ENCODE results near the gene ATP8A2. TPM values are rescaled to one million over a fixed set of nuclear protein-coding genes. Genes with fewer than 3 reads are reported as not detected.

Gene ATP8A2
- total RNA-seq, 4 donors from 2014 or later: 0.29 to 0.65 (median 0.46) TPM

GRCh38 chr13:25761041-25761440 is 389.3 kb downstream of the ATP8A2 start:
- intact Hi-C loops (cut with DNase I): no loop called here
- Histone ChIP-seq H3K4me1 (no peaks in the 10 kb centered on the region), H3K9me3 (no peaks in the 10 kb centered on the region), H3K4me3 (no peak overlapping the region), H3K27ac (replicated peaks in 1 of 4) (no peak overlapping the region), H3K27me3 (no peaks in the 10 kb centered on the region), H3K36me3 (no peaks in the 10 kb centered on the region)
- WGBS: 84% methylated on average over 3 of the region's 3 CpGs
- DNase-seq (ENCODE audit: extremely low spot score): no peak
- TF ChIP-seq POLR2A (IDR thresholded peaks at IDR 0.05; ENCODE audit: low read depth) (no peak), POLR2AphosphoS5 (IDR thresholded peaks at IDR 0.05) (no peak), EP300 (IDR thresholded peaks at IDR 0.05) (no peak)
- TF ChIP-seq, protein P1, sequence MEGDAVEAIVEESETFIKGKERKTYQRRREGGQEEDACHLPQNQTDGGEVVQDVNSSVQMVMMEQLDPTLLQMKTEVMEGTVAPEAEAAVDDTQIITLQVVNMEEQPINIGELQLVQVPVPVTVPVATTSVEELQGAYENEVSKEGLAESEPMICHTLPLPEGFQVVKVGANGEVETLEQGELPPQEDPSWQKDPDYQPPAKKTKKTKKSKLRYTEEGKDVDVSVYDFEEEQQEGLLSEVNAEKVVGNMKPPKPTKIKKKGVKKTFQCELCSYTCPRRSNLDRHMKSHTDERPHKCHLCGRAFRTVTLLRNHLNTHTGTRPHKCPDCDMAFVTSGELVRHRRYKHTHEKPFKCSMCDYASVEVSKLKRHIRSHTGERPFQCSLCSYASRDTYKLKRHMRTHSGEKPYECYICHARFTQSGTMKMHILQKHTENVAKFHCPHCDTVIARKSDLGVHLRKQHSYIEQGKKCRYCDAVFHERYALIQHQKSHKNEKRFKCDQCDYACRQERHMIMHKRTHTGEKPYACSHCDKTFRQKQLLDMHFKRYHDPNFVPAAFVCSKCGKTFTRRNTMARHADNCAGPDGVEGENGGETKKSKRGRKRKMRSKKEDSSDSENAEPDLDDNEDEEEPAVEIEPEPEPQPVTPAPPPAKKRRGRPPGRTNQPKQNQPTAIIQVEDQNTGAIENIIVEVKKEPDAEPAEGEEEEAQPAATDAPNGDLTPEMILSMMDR (IDR thresholded peaks at IDR 0.05): no peak

GRCh38 chr13:25762281-25762680 is 390.5 kb downstream of the ATP8A2 start:
- no peaks in the 10 kb centered on the region for H3K4me1 ChIP-seq
- H3K4me3 ChIP-seq: no peak overlapping the region
- no peak for TF ChIP-seq EP300 (IDR thresholded peaks at IDR 0.05)
- TF ChIP-seq POLR2A (IDR thresholded peaks at IDR 0.05; ENCODE audit: low read depth): no peak
- TF ChIP-seq, protein P1 (IDR thresholded peaks at IDR 0.05): no peak
- no peak for TF ChIP-seq POLR2AphosphoS5 (IDR thresholded peaks at IDR 0.05)
- 70% methylated on average over 2 of the region's 2 CpGs for WGBS
- H3K9me3 ChIP-seq: no peaks in the 10 kb centered on the region
- DNase-seq (ENCODE audit: extremely low spot score): no peak
- H3K27me3 ChIP-seq: no peaks in the 10 kb centered on the region
- no peak overlapping the region for H3K27ac ChIP-seq (replicated peaks in 1 of 4)
- intact Hi-C loops (cut with DNase I): no loop called here
- no peaks in the 10 kb centered on the region for H3K36me3 ChIP-seq

GRCh38 chr13:25762795-25763377 is 391.1 kb downstream of the ATP8A2 start:
- no peaks in the 10 kb centered on the region for H3K36me3 ChIP-seq
- TF ChIP-seq, protein P1 (IDR thresholded peaks at IDR 0.05): no peak
- TF ChIP-seq POLR2A (IDR thresholded peaks at IDR 0.05; ENCODE audit: low read depth): no peak
- TF ChIP-seq EP300 (IDR thresholded peaks at IDR 0.05): no peak
- no peak for TF ChIP-seq POLR2AphosphoS5 (IDR thresholded peaks at IDR 0.05)
- H3K4me1 ChIP-seq: no peaks in the 10 kb centered on the region
- H3K4me3 ChIP-seq: no peak overlapping the region
- 67% methylated on average over 8 of the region's 8 CpGs for WGBS
- no peaks in the 10 kb centered on the region for H3K27me3 ChIP-seq
- intact Hi-C loops (cut with DNase I): no loop called here
- H3K27ac ChIP-seq (replicated peaks in 1 of 4): no peak overlapping the region
- DNase-seq (ENCODE audit: extremely low spot score): no peak
- H3K9me3 ChIP-seq: no peaks in the 10 kb centered on the region

DNA sequence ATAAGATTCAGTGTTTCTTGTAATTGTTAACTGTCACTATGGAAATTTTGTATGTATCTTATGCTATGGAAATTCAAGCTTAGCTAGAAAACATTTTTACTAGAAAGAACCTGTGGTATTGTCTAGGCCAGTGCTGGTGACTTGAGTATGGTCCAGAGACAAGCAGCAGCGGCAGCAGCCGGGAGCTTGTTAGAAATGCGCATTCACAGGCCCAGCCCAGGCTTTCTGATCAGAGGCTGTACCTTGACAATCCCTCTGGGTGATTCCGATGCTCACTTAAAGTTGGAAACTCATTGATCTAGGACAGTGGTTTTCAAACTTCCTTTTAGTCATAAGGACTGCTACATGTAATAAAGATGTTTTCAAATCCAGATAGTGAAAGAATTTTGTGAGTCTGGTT is 392.6 kb downstream of the ATP8A2 start:
- Histone ChIP-seq H3K9me3 (no peaks in the 10 kb centered on the region), H3K27ac (replicated peaks in 1 of 4) (no peak overlapping the region), H3K27me3 (no peaks in the 10 kb centered on the region), H3K4me3 (no peak overlapping the region), H3K4me1 (no peaks in the 10 kb centered on the region), H3K36me3 (no peaks in the 10 kb centered on the region)
- TF ChIP-seq EP300 (IDR thresholded peaks at IDR 0.05): no peak
- TF ChIP-seq, protein P1 (IDR thresholded peaks at IDR 0.05): no peak
- no peak for TF ChIP-seq POLR2AphosphoS5 (IDR thresholded peaks at IDR 0.05)
- no peak for TF ChIP-seq POLR2A (IDR thresholded peaks at IDR 0.05; ENCODE audit: low read depth)
- intact Hi-C loops (cut with DNase I): no loop called here
- WGBS: 92% methylated on average over 4 of the region's 4 CpGs
- peak; percentile 45 for DNase-seq (ENCODE audit: extremely low spot score)

GRCh38 chr13:25765266-25765665 is 393.5 kb downstream of the ATP8A2 start:
- no peak overlapping the region for H3K4me3 ChIP-seq
- intact Hi-C loops (cut with DNase I): no loop called here
- WGBS: 96% methylated on average over 2 of the region's 2 CpGs

More at GRCh38 chr13:25765266-25765665, 393.5 kb downstream of the ATP8A2 start:
- H3K27ac ChIP-seq (replicated peaks in 1 of 4): no peak overlapping the region
- no peaks in the 10 kb centered on the region for H3K4me1 ChIP-seq
- DNase-seq (ENCODE audit: extremely low spot score): no peak
- H3K9me3 ChIP-seq: no peaks in the 10 kb centered on the region
- H3K27me3 ChIP-seq: no peaks in the 10 kb centered on the region
- no peaks in the 10 kb centered on the region for H3K36me3 ChIP-seq
- TF ChIP-seq POLR2AphosphoS5 (IDR thresholded peaks at IDR 0.05) (no peak), EP300 (IDR thresholded peaks at IDR 0.05) (no peak), POLR2A (IDR thresholded peaks at IDR 0.05; ENCODE audit: low read depth) (no peak)
- TF ChIP-seq, protein P1 (IDR thresholded peaks at IDR 0.05): no peak
